ENCODE measurements around the gene MRPL34.

GRCh38 chr19:17340871-17341357 lies 35.2 kb downstream of the MRPL34 start:
- TF ChIP-seq REST (IDR thresholded peaks at IDR 0.05; ENCODE audit: insufficient read depth in 1 of 2, low read depth in 2 of 2, low read length in 2 of 2) = no peak
- no peak for TF ChIP-seq POLR2AphosphoS5 (IDR thresholded peaks at IDR 0.05; ENCODE audit: low read depth, low read length)

Measured in PFSK-1 (cell line).